B cell (primary cell): ENCODE measurements around the gene PCDHGB1.

Experiments used
- CTCF ChIP-seq: fragments of 200-600 bp; IDR thresholded peaks from one replicate; pipeline ENCODE4 v1.8.0; 2022; ENCODE audit warnings: antibody characterized with exemption, mild to moderate bottlenecking
- EZH2 ChIP-seq: IDR thresholded peaks from 2 replicates; pipeline ENCODE4 v1.6.1; 2012; ENCODE audit warnings: borderline replicate concordance, low read depth, mild to moderate bottlenecking, moderate library complexity, low read length; ENCODE audit not compliant: insufficient read depth, poor library complexity, severe bottlenecking

- TF ChIP-seq CTCF = no peak
- no peak for TF ChIP-seq EZH2
Observed at GRCh38 chr5:141328231-141328630, 21.7 kb upstream of the PCDHGB1 start.
